SK-N-SH (cell line): ENCODE data around the gene ESYT3. TPM values are rescaled to one million over a fixed set of nuclear protein-coding genes. Genes with fewer than 3 reads are reported as not detected.

Source experiments
- CTCF ChIA-PET: fragments of 300-600, 350-600 bp; formaldehyde crosslinking; extraction: SDS; loops from one replicate; lab custom pipeline; 2021; lab: Yijun Ruan, JAX
- POLR2A ChIA-PET: fragments of 350-600 bp; sonication (Branson Sonifier 250); formaldehyde crosslinking; extraction: SDS; loops from one replicate; lab custom pipeline; 2020; ENCODE audit warnings: antibody characterized with exemption, inconsistent platforms; lab: Yijun Ruan, JAX
- DNase-seq: peaks from one replicate; pipeline ENCODE4 v3.0.0; 2012
- H2AFZ ChIP-seq: fragments of 200-600 bp; sonication (generic); 2 replicates; pipeline ENCODE4 v1.8.1; 2016; ENCODE audit warnings: antibody characterized with exemption, mild to moderate bottlenecking, low read depth
- H3F3A ChIP-seq: fragments of 200-600 bp; sonication (generic); replicated peaks from 2 replicates; pipeline ENCODE3; 2016; ENCODE audit warnings: antibody characterized with exemption, mild to moderate bottlenecking; ENCODE audit not compliant: insufficient read depth
- H3K27ac ChIP-seq, 2 experiments: fragments of 200-500 bp in 1 of 2; fragments of 200-600 bp in 1 of 2; sonication (Bioruptor generic) in 1 of 2; sonication (generic), shearing (Covaris generic) in 1 of 2; 2 replicates each; pipeline versions ENCODE4 v1.5.1 to v1.6.1; 2014 to 2016; ENCODE audit warnings: low read depth in 2 of 2, inconsistent platforms in 1 of 2, low read length in 1 of 2, mild to moderate bottlenecking in 1 of 2, mixed read lengths in 1 of 2
- H3K27me3 ChIP-seq: fragments of 200-600 bp; sonication (generic), shearing (Covaris generic); 2 replicates; pipeline ENCODE4 v1.6.1; 2016; ENCODE audit warnings: mixed run types; ENCODE audit not compliant: insufficient read depth
- H3K36me3 ChIP-seq, 2 experiments: fragments of 200-500 bp in 1 of 2; fragments of 200-600 bp in 1 of 2; sonication (Bioruptor generic) in 1 of 2; sonication (generic) in 1 of 2; replicated peaks in 1 of 2; 2 replicates each; pipeline versions ENCODE3 to v1.5.1; 2014 to 2016; ENCODE audit warnings: low read length in 1 of 2, mild to moderate bottlenecking in 1 of 2; ENCODE audit not compliant: insufficient read depth in 2 of 2, control insufficient read depth in 1 of 2
- H3K4me1 ChIP-seq, 2 experiments: fragments of 200-500 bp in 1 of 2; fragments of 200-600 bp in 1 of 2; sonication (Bioruptor generic) in 1 of 2; sonication (generic), shearing (Covaris generic) in 1 of 2; 2 replicates each; pipeline versions ENCODE4 v1.5.1 to v1.6.1; 2014 to 2016; ENCODE audit warnings: low read depth in 1 of 2, low read length in 1 of 2, mixed run types in 1 of 2; ENCODE audit not compliant: insufficient read depth in 2 of 2, control insufficient read depth in 1 of 2
- H3K4me2 ChIP-seq: fragments of 200-600 bp; sonication (generic), shearing (Covaris generic); 2 replicates; pipeline ENCODE4 v1.6.1; 2017; ENCODE audit warnings: mixed run types
- H3K4me3 ChIP-seq, 2 experiments: fragments of 200-500 bp in 1 of 2; fragments of 200-600 bp in 1 of 2; sonication (Bioruptor generic) in 1 of 2; sonication (generic), shearing (Covaris generic) in 1 of 2; 2 replicates each; pipeline versions ENCODE4 v1.5.1 to v1.8.1; 2014 to 2016; ENCODE audit warnings: low read depth in 2 of 2, inconsistent platforms in 1 of 2, low read length in 1 of 2, mild to moderate bottlenecking in 1 of 2, mixed read lengths in 1 of 2, moderate library complexity in 1 of 2
- H3K79me2 ChIP-seq: fragments of 200-600 bp; sonication (generic); 2 replicates; pipeline ENCODE4 v1.8.1; 2017; ENCODE audit warnings: mild to moderate bottlenecking; ENCODE audit not compliant: insufficient read depth
- H3K9ac ChIP-seq: fragments of 200-600 bp; sonication (generic); 2 replicates; pipeline ENCODE4 v1.6.1; 2017; ENCODE audit warnings: mixed run types
- H3K9me2 ChIP-seq: fragments of 200-600 bp; sonication (generic); 2 replicates; pipeline ENCODE4 v1.6.1; 2017; ENCODE audit warnings: mixed run types
- H3K9me3 ChIP-seq: fragments of 200-600 bp; sonication (generic); 2 replicates; pipeline ENCODE4 v1.6.1; 2017; ENCODE audit warnings: mixed run types, mild to moderate bottlenecking, moderate library complexity
- H4K20me1 ChIP-seq: fragments of 200-600 bp; sonication (generic); 2 replicates; pipeline ENCODE4 v1.6.1; 2017; ENCODE audit warnings: mild to moderate bottlenecking, mixed run types; ENCODE audit not compliant: insufficient read depth
- CHD2 ChIP-seq: fragments of 150-350 bp; IDR thresholded peaks from 2 replicates; pipeline ENCODE4 v1.6.1; 2018; ENCODE audit warnings: low read length; ENCODE audit not compliant: partially characterized antibody
- FOXJ3 ChIP-seq: sonication (generic); formaldehyde crosslinking; IDR thresholded peaks from 2 replicates; pipeline ENCODE4 v1.5.1; 2020; ENCODE audit warnings: mild to moderate bottlenecking, missing genetic modification reagents
- FOXM1 ChIP-seq: IDR thresholded peaks from 2 replicates; pipeline ENCODE4 v1.4.0; 2012; ENCODE audit warnings: low read depth, mild to moderate bottlenecking
- GABPA ChIP-seq: IDR thresholded peaks from 2 replicates; pipeline ENCODE4 v1.4.0; 2012; ENCODE audit warnings: low read depth, mild to moderate bottlenecking
- JUND ChIP-seq: IDR thresholded peaks from 2 replicates; pipeline ENCODE4 v1.4.0; 2012
- MXI1 ChIP-seq: IDR thresholded peaks from 2 replicates; pipeline ENCODE4 v1.6.1; 2012; ENCODE audit warnings: mild to moderate bottlenecking, low read depth, low read length, improper control_type of control experiment
- NFIC ChIP-seq: IDR thresholded peaks from 2 replicates; pipeline ENCODE4 v1.4.0; 2012; ENCODE audit warnings: borderline replicate concordance
- REST ChIP-seq: IDR thresholded peaks from 2 replicates; pipeline ENCODE4 v1.6.1; 2012; ENCODE audit warnings: mild to moderate bottlenecking, low read depth, low read length, moderate library complexity
- RFX5 ChIP-seq: IDR thresholded peaks from 2 replicates; pipeline ENCODE4 v1.6.1; 2012; ENCODE audit warnings: mild to moderate bottlenecking, improper control_type of control experiment, low read length
- SIN3A ChIP-seq: IDR thresholded peaks from 2 replicates; pipeline ENCODE4 v1.6.1; 2012; ENCODE audit warnings: low read depth, mild to moderate bottlenecking, low read length, moderate library complexity, borderline replicate concordance
- TAF1 ChIP-seq: IDR thresholded peaks from 2 replicates; pipeline ENCODE4 v1.6.1; 2012; ENCODE audit warnings: low read depth, mild to moderate bottlenecking, low read length, moderate library complexity, borderline replicate concordance
- TEAD4 ChIP-seq: IDR thresholded peaks from 2 replicates; pipeline ENCODE4 v1.4.0; 2012; ENCODE audit warnings: mild to moderate bottlenecking, borderline replicate concordance; ENCODE audit not compliant: insufficient read depth
- WGBS: methylation state at CpG from one replicate; pipeline ENCODE4 v1.1.6; 2017; ENCODE audit warnings: low lambda C conversion rate; 5-methylcytosine and 5-hydroxymethylcytosine counted together
- polyA plus RNA-seq, 3 experiments: library from polyadenylated mRNA; depleted of rRNA; stranded (reverse); fragments of >200 nt; gene quantifications; 2 replicates each; pipeline ENCODE4 v1.2.3, GENCODE V29; 2012
- TF ChIP-seq, protein P1 (sequence below): fragments of 150-350 bp; IDR thresholded peaks from 2 replicates; pipeline ENCODE4 v1.6.1; 2016; ENCODE audit warnings: mild to moderate bottlenecking, low read depth, low read length

Gene ESYT3
- polyA plus RNA-seq, 1 of the 3 experiments (the other 2 are of a cell fraction), result 0.33 TPM

DNA sequence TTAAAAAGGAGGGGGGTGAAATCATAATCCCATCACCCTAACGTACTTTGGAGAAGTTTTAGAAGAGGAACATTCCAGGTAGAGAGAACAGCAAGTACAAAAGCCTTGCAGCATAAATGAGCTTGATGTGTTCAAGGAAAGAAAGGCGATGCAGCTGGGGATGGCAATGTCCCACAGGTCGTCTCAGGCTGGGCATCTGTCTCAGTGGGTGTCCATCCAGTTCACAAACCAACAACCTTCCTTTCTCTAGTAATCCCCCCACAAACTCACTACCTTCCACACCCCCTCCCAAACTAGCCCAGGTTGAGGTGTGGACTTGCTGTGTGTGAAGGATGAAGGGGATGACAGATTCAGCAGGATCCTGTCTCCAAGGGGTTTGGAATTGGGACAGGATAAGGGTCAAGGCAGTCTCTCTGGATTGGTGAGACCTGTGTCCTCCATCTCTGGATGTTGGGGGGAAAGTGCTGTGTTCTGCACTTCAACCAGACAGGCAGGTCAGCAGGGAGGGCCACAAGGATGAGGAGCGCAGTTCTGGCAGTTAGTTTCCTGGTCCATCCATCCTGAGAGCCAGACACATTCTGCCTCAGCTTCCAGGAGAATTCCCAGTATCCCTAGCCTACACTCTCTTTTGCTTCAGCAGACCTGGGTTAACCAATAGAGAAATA, 1.7 kb upstream of the ESYT3 start:
- TF ChIP-seq CHD2 (no peak), RFX5 (no peak), FOXJ3 (no peak), FOXM1 (no peak), TAF1 (no peak), SIN3A (no peak), JUND (no peak), TEAD4 (no peak), GABPA (no peak), NFIC (no peak), REST (no peak), MXI1 (no peak)
- TF ChIP-seq, protein P1, sequence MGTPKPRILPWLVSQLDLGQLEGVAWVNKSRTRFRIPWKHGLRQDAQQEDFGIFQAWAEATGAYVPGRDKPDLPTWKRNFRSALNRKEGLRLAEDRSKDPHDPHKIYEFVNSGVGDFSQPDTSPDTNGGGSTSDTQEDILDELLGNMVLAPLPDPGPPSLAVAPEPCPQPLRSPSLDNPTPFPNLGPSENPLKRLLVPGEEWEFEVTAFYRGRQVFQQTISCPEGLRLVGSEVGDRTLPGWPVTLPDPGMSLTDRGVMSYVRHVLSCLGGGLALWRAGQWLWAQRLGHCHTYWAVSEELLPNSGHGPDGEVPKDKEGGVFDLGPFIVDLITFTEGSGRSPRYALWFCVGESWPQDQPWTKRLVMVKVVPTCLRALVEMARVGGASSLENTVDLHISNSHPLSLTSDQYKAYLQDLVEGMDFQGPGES, result no peak
- H3K4me3 ChIP-seq, result no peak overlapping the region
- no peak overlapping the region for H3K27ac ChIP-seq
- H4K20me1 ChIP-seq, result no peaks in the 10 kb centered on the region
- no peaks in the 10 kb centered on the region for H3K36me3 ChIP-seq
- DNase-seq, result no peak
- peaks cover 0 to 10% of the 10 kb centered on the region in 2 experiments; a peak in 1 of 4 replicates for H3K4me1 ChIP-seq
- H3K4me2 ChIP-seq, result no peak overlapping the region
- H3K27me3 ChIP-seq, result peaks cover 11% of the 10 kb centered on the region; the same call in 1 of the 2 replicates
- H3K9me3 ChIP-seq, result no peaks in the 10 kb centered on the region
- H2AFZ ChIP-seq, result no peak overlapping the region
- WGBS, result 76% methylated on average over 4 of the region's 4 CpGs
- H3K9me2 ChIP-seq, result no peaks in the 10 kb centered on the region
- H3K79me2 ChIP-seq, result no peaks in the 10 kb centered on the region
- no peak overlapping the region for H3K9ac ChIP-seq
- ChIA-PET CTCF (interaction anchor here (2.5 kb wide), 1 partner anchor 15 kb away, joined by 10 read pairs; no protein-coding TSS in a partner anchor), POLR2A (no interaction called here)
- no peaks in the 10 kb centered on the region for H3F3A ChIP-seq
